ENCODE measurements around the gene SMIM35. TPM values are rescaled to one million over a fixed set of nuclear protein-coding genes. Genes with fewer than 3 reads are reported as not detected.

Gene SMIM35
- total and polyA plus RNA-seq, 2 of the 4 experiments (the other 2 are of a cell fraction): not detected

DNA sequence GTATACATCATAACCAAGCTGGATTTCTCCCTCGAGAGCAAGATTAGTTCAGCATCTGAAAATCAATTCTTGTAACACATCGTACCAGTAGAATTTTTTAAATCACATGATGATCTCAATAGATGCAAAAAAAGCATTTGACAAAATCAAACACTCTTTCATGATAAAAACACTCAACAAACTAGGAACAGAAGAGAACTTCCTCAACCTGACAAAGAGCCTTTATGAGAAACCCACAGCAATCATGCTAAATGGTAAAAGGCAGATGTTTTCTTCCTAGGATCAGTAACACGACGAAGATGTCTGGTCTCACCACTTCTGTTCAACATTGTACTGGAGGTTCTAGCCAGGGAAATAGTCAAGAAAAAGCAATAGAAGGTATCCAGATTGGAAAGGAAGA is 44.0 kb downstream of the SMIM35 start:
- H3K9ac ChIP-seq (ENCODE audit: low read depth, low read length): no peak overlapping the region
- no peak overlapping the region for H4K91ac ChIP-seq (ENCODE audit: insufficient read depth, low read depth, low read length)
- no peak overlapping the region for H2BK120ac ChIP-seq (ENCODE audit: low read depth, low read length)
- intact Hi-C loops (cut with micrococcal nuclease): no loop called here
- H2AK9ac ChIP-seq (replicated peaks; ENCODE audit: low read depth, low read length, poor library complexity): no peak overlapping the region
- H3K36me3 ChIP-seq (ENCODE audit: control insufficient read depth, insufficient read depth, low read length): no peaks in the 10 kb centered on the region
- peaks cover 5% of the 10 kb centered on the region; the same call in 1 of the 2 replicates for H3K27me3 ChIP-seq (ENCODE audit: control insufficient read depth, insufficient read depth, low read length)
- H3K4me3 ChIP-seq (ENCODE audit: insufficient read depth, low read depth, low read length): no peak overlapping the region
- no peaks in the 10 kb centered on the region for H4K20me1 ChIP-seq (ENCODE audit: insufficient read depth, low read length)
- no peak overlapping the region for H3K18ac ChIP-seq (ENCODE audit: low read depth, low read length)
- H2AK5ac ChIP-seq (ENCODE audit: low read depth, low read length): no peak overlapping the region
- no peak overlapping the region for H3K56ac ChIP-seq (ENCODE audit: extremely low read depth, insufficient read depth, low read length)
- no peak overlapping the region for H2BK20ac ChIP-seq (ENCODE audit: low read depth, low read length)
- no peak overlapping the region for H3K4ac ChIP-seq (ENCODE audit: low read depth, low read length)
- WGBS, 2 experiments (ENCODE audit: extremely low coverage in 2 of 2, insufficient read length in 1 of 2): no CpG with 5 or more reads among the region's 4 CpGs
- no peak for DNase-seq
- H2BK15ac ChIP-seq (ENCODE audit: low read depth, low read length): no peak overlapping the region
- no peaks in the 10 kb centered on the region for H3K9me3 ChIP-seq (ENCODE audit: control insufficient read depth, insufficient read depth, low read length)
- ATAC-seq (ENCODE audit: low read depth): no peak
- H4K5ac ChIP-seq (ENCODE audit: low read depth, low read length): no peak overlapping the region
- no peaks in the 10 kb centered on the region for H3K4me1 ChIP-seq (ENCODE audit: control insufficient read depth, insufficient read depth, low read length)
- no peak overlapping the region for H3K23ac ChIP-seq (ENCODE audit: low read depth, low read length)
- no peak overlapping the region for H3K4me2 ChIP-seq (ENCODE audit: low read depth, low read length)
- dilution Hi-C loops (cut with HindIII; ENCODE audit: low sequenced_read_pairs, unreplicated experiment): no loop called here
- no peak overlapping the region for H4K8ac ChIP-seq (ENCODE audit: low read depth in 2 of 2, low read length in 2 of 2)
- H3K9me1 ChIP-seq (ENCODE audit: insufficient read depth, low read length): no peaks in the 10 kb centered on the region
- POLR2A ChIA-PET (ENCODE audit: unreplicated experiment): no interaction called here
- H3K79me1 ChIP-seq (ENCODE audit: low read depth in 1 of 2, low read length in 2 of 2): no peaks in the 10 kb centered on the region
- BruUV-seq (replicated peaks): no TSS peak
- H2BK5ac ChIP-seq (ENCODE audit: low read depth, low read length, poor library complexity, severe bottlenecking): no peak overlapping the region
- in situ Hi-C loops (cut with MboI; ENCODE audit: low sequenced_read_pairs): no loop called here
- no peak overlapping the region for H3K14ac ChIP-seq (replicated peaks; ENCODE audit: low read depth, low read length)
- no peak overlapping the region for H3K27ac ChIP-seq (ENCODE audit: insufficient read depth, low read length)
- no peak overlapping the region for H2AFZ ChIP-seq (replicated peaks; ENCODE audit: low read length, poor library complexity)
- TF ChIP-seq, protein P1, sequence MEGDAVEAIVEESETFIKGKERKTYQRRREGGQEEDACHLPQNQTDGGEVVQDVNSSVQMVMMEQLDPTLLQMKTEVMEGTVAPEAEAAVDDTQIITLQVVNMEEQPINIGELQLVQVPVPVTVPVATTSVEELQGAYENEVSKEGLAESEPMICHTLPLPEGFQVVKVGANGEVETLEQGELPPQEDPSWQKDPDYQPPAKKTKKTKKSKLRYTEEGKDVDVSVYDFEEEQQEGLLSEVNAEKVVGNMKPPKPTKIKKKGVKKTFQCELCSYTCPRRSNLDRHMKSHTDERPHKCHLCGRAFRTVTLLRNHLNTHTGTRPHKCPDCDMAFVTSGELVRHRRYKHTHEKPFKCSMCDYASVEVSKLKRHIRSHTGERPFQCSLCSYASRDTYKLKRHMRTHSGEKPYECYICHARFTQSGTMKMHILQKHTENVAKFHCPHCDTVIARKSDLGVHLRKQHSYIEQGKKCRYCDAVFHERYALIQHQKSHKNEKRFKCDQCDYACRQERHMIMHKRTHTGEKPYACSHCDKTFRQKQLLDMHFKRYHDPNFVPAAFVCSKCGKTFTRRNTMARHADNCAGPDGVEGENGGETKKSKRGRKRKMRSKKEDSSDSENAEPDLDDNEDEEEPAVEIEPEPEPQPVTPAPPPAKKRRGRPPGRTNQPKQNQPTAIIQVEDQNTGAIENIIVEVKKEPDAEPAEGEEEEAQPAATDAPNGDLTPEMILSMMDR (conservative IDR thresholded peaks at IDR 0.05; ENCODE audit: low read depth, low read length): no peak
- TF ChIP-seq, protein P2, sequence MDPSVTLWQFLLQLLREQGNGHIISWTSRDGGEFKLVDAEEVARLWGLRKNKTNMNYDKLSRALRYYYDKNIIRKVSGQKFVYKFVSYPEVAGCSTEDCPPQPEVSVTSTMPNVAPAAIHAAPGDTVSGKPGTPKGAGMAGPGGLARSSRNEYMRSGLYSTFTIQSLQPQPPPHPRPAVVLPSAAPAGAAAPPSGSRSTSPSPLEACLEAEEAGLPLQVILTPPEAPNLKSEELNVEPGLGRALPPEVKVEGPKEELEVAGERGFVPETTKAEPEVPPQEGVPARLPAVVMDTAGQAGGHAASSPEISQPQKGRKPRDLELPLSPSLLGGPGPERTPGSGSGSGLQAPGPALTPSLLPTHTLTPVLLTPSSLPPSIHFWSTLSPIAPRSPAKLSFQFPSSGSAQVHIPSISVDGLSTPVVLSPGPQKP (IDR thresholded peaks at IDR 0.05; ENCODE audit: borderline replicate concordance, low read depth, low read length): no peak
- TF ChIP-seq, protein P3, sequence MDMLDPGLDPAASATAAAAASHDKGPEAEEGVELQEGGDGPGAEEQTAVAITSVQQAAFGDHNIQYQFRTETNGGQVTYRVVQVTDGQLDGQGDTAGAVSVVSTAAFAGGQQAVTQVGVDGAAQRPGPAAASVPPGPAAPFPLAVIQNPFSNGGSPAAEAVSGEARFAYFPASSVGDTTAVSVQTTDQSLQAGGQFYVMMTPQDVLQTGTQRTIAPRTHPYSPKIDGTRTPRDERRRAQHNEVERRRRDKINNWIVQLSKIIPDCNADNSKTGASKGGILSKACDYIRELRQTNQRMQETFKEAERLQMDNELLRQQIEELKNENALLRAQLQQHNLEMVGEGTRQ (IDR thresholded peaks at IDR 0.05; ENCODE audit: low read depth, low read length): no peak
- TF ChIP-seq RCOR1 (IDR thresholded peaks at IDR 0.05; ENCODE audit: insufficient replicate concordance, low read length) (no peak), BHLHE40 (IDR thresholded peaks at IDR 0.05; ENCODE audit: low read depth, low read length) (no peak), MAZ (IDR thresholded peaks at IDR 0.05; ENCODE audit: borderline replicate concordance, low read depth, low read length) (no peak), RFX5 (IDR thresholded peaks at IDR 0.05; ENCODE audit: low read depth, low read length) (no peak), FOS (IDR thresholded peaks at IDR 0.05; ENCODE audit: low read depth, low read length) (no peak), RAD21 (IDR thresholded peaks at IDR 0.05; ENCODE audit: low read length) (no peak), MXI1 (IDR thresholded peaks at IDR 0.05; ENCODE audit: borderline replicate concordance, low read depth, low read length) (no peak), CHD1 (IDR thresholded peaks at IDR 0.05; ENCODE audit: low read depth, low read length) (no peak), SMC3 (IDR thresholded peaks at IDR 0.05; ENCODE audit: low read depth, low read length) (no peak)
- CTCF ChIA-PET: no interaction called here
